Measurements from ENCODE around the gene MGAT5.

The MGAT5 gene

GRCh38 chr2:134489732-134490384 lies 236.0 kb downstream of the MGAT5 start:
- DNase-seq: no peak

- DNase-seq: no peak
Measured at GRCh38 chr2:134490559-134490958, 236.7 kb downstream of the MGAT5 start.

- DNase-seq: no peak
Measured at GRCh38 chr2:134491022-134491421, 237.2 kb downstream of the MGAT5 start.

DNA sequence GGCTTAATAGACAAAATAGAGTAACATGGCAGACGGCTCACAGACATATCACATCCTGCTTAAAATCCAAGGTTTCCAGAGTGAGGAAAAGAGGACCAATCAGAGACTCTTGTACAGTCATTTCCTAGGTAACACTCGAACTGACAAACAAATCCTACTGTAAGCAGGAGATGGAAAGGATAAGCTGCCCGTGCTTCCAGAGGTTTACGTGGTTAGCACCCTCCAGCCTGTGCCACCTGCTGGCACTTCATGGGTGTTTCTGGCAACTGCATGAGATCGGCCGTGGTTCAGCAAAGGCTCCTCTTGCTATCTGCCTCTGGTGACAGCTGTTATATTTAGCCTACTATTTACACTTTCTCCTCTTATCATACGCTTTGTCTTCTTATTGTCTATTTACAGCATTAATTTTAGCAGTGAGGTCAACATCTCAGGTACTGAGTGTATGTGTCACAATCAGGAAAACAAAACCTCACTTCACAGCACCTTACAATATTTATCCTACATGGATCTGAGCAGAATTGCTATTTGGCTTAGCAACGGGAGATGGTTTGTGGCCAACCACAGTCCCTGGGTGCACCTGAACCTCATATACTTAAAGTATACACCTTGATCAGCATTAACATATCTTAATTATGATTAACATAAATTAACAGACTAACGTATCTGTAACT lies 238.0 kb downstream of the MGAT5 start:
- no peak for DNase-seq

GRCh38 chr2:134493797-134494196 lies 239.9 kb downstream of the MGAT5 start:
- no peak for DNase-seq

- DNase-seq: no peak
Measured at GRCh38 chr2:134498654-134499053, 244.8 kb downstream of the MGAT5 start.

DNA sequence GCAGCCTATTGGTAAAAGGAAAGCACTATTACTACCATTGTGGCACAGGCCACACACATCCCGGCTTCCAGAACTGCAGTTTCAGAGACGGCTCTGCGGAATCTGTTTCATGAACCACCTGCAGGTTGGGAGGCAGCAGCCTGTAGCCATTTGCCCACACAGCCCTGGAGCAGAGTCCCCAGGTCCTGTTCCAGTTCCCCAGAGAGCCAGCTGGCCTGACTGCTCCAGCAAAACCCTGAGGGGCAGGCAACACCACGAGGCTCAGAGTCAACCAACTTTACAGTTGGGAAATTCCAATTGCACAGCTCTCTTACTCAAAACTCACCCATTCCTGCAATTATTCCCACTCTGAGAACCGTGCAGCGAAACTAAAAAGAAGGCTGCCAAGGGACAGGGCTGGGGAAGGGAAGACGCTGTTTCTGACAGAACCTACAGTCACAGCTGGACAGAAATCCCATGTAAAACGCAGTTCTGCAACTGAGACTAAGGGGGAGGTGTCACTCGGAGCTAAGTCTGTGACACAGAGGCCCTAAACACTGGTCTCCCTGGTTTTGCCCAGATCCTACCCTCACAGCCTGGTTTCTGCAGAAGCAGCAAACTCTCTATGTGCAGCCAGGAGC lies 245.5 kb downstream of the MGAT5 start:
- no peak for DNase-seq

GRCh38 chr2:134500211-134500935 lies 246.5 kb downstream of the MGAT5 start:
- no peak for DNase-seq

DNA sequence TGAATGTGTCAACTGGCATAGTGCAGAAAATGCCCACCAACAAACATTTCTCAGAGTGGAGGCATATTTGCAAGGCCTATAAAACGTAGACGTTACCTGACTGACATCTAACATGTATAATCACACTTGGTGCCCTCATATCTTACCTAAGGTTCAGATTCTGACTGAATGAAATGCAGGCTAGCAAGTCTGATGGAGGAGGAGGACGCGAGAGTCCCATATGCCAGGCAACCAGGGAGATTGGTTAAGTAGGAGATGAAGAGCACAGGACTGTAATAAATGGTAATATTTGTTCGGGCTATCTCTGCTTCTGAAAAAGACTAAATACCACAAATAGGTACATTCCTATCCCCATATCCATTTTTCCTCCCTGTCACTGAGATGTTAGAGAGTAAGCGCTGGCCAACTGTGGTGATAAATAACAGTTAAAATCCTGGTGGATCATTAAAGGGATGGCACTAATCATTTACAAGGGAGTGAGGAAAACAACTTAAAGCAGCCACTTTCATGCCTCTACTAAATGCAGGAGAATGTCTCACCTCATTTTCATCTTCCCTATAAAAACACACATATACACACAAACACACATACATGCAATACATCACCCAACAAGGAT lies 247.7 kb downstream of the MGAT5 start:
- DNase-seq: no peak

DNA sequence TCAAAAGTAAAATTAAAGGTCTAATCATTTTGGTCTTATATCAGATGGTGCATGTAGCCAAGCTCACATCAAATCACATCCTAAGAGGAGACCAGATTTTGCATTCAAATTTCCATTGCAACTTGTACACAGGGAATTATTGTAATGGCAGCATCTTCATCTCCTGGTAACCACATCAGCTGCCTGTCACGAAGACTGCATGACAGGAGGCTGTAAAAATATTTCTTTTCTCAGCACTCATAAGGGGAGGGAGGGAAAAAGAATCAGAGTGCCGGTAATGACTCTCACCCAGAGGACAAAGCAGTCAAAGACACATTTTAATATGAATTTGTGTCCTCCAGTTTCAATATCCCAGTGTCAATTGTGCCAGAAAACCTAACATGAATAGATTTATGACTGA lies 248.2 kb downstream of the MGAT5 start:
- DNase-seq: no peak

All from fibroblast of upper back skin (primary cell).